GM12892 (cell line): Measurements from ENCODE around the gene SNAI3.
"Not testable (repeated sequence)": the region's sequence is repeated elsewhere in the genome, so short reads cannot be mapped to it uniquely, and the experiment has no call there.

Experiments
- DNase-seq: peaks from one replicate; pipeline ENCODE4 v3.0.0; 2011; ENCODE audit not compliant: insufficient read length
- FAIRE-seq: peaks from 2 replicates; lab custom pipeline; 2011; peaks lifted over from hg19 to GRCh38; lab: Jason Lieb, UNC
- POLR2A ChIP-seq: IDR thresholded peaks from 2 replicates; pipeline ENCODE4 v1.6.1; 2011; ENCODE audit warnings: low read depth, low read length, control low read depth
- POLR2AphosphoS5 ChIP-seq: IDR thresholded peaks from 2 replicates; pipeline ENCODE4 v1.6.1; 2011; ENCODE audit warnings: low read depth, low read length, control low read depth
- TAF1 ChIP-seq: IDR thresholded peaks from 2 replicates; pipeline ENCODE4 v1.6.1; 2011; ENCODE audit warnings: low read depth, mild to moderate bottlenecking, control low read depth, low read length, borderline replicate concordance

The SNAI3 gene

DNA sequence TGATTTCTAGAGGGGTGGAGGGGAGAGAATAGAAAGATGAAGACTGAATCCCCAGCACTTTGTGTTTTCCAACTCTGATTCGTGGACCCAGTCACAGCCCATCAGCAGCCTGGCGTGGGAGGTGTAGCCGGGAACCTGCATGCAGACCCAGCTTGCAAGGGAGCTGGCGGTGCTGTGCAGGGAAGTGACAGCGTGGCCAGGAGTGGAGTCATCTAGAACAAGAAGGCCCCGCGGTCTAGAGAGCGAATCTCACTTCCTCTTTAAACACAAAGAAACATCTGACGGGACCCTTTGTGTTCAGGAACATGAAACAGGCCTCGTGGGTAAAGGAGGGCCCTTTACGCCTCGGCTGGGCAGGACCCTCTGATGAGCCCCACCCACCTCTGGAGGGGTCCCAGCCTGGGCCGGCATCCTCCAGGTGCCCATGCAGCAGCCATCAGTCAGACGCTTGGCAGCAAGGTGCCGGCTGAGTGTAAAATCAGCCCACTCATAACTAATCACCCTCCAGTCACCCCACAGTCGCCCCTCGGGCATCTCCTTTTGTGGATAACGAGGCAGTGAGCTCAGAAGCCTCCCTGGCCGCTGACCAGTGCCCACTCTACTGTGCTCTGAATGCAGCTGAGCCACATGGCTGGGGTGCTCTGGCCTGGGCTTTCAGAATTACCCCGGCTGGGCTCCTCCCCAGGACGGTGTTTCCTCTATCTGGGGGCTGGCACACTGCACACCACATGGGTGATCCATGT lies 4.4 kb downstream of the SNAI3 start:
- TF ChIP-seq POLR2A (peak; percentile 54; the same call in 1 of the 2 replicates), TAF1 (no peak), POLR2AphosphoS5 (peak; percentile 75; the same call in 1 of the 2 replicates)
- peak; percentile 91 for DNase-seq
- peak; percentile 96 for FAIRE-seq

DNA sequence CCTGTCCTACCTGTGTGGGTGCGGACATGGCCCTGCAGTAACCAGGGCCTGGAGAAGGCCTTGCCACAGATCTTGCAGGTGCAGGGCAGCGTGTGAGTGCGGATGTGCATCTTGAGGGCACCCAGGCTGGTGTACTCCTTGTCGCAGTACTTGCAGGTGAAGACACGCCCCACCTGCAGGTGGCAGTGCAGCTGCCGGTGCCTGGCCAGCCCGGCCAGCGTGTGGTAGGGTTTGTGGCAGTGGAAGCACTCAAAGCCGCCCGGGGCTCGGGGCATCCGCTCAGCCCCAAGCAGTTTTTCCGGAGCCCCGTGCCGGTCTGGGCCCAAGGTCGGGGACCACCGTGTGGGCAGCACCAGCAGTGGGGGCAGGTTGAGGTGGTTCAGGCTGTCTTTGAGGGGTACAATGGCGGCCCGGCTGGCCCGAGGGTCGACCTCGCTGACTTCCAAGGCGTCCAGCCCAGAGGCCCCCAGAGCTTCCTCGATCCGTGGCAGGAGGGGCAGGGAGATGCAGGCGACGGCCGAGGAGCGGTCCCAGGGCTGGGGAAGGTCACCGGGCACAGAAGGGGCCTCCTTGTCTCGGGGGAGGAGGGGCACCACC lies 5.1 kb downstream of the SNAI3 start:
- DNase-seq = peak; percentile 74
- TF ChIP-seq POLR2A (peak; percentile 16; the same call in 1 of the 2 replicates), TAF1 (no peak)
- no peak for FAIRE-seq

DNA sequence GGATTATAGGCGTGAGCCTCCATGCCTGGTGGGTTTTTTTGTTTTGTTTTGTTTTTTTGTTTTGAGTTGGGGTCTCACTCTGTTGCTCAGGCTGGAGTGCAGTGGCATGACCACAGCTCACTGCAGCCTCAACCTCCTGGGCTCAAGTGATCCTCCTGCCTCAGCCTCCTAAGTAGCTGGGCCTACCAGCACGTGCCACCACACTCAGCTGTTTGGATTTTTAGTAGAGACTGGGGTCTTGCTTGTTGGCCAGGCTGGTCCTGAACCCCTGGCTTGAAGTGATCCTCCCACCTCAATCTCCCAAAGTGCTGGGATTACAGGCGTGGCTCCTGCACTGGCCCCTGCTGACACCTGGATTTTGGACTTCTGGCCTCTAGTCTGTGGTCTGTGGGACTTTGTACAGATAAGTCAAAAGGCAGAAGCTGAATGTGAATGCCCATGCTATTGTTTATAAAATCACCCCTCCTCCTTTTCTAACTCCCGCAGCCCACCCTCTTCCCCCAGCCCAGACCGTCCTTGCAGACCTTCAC lies 5.7 kb downstream of the SNAI3 start:
- TF ChIP-seq POLR2AphosphoS5 = no peak
- TF ChIP-seq TAF1 = no peak
- TF ChIP-seq POLR2A = no peak
- no peak for DNase-seq
- no peak for FAIRE-seq

DNA sequence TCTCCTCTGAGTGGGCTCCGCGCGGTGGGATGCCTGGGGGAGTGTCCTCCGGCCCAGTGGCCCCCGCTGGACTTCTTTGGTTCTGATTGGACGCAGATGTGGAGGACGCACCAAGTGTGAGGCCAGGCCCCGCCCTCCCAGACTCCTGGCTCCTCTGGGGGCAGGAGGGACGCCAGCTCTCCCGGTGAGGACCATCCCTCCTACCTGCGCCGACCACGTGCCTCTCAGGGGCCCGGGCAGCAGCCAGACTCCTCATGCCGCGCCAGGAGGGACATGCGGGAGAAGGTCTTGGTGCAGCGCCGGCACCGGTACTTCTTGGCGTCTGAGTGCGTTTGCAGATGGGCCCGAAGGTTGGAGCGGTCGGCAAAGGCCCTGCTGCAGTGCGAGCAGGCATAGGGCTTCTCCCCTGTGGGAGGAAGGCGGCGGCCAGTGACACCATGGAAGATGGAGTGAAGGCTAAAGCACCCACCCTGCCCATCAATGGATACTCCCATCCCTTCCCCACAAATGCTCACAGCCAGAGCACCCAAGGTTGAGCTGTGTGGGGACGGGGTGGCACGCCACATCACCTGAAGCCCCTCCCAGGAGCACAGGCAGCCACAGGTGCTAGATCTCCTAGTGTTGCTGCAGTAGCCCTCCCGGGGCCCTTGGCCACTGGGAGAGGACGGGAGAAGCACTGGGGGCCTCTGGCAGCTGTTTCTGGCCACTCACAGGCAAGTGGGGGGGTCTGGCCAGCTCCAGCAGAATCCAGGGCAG lies 7.9 kb downstream of the SNAI3 start:
- DNase-seq = no peak

DNA sequence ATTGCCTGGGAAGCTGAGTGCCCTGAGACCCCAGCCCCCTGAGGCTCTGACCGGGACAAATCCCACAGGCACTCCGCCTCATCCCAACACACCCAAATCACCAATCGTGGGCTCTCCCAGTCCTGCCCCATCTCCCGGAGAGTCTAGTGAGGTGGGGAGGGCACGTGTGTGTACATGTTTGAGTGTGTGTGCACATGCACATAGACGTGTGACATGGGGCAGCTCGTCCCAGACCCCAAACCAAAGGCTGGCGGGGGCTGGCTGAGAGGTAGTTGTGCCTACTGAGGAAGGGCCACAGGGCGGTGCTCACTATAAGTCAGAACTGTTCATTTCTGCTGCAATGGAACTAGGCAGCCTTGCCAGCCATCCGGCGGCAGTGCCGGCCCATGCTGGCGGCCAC lies 8.6 kb downstream of the SNAI3 start:
- FAIRE-seq (no peak), DNase-seq (no peak)
- TF ChIP-seq POLR2A = no peak

More for the DNA sequence above, 7.9 kb downstream of the SNAI3 start:
- TF ChIP-seq POLR2AphosphoS5 (no peak), TAF1 (no peak), POLR2A (no peak)
- no peak for FAIRE-seq

DNA sequence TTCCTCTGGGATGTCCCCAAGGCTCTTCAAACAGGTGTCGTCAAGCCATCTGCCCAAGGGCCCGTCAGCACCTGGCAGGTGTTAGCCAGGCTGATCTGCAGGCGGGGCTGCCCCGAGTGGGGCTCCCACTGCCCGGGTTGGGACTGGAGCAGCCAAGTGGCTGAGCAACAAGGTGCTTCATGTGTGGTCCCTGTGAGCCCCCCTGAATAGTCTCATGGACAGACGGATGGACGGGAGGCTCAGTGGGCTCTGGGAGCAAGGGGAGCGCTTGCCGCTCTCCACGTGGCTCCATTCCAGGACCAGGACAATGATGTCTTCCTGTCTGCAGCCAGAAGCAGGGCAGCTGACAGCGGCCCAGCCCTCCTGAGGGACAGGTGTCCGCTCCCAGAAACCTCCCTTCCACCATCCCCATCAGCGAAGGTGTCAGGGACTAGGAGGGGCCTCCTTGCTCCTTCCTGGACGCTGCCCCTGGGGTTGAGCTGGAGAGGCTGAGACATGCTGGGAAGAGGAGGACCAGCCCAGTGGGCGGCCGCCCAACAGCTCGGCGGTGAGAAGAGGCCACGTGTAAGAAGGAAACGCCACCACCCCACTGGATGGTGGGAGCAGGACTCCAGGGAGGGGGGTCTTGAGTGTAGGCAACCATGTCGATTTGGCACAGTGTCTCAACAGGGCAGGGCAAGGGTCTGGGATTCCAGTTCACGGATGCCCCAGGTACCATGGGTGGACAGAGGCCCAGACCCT lies 9.6 kb downstream of the SNAI3 start:
- TF ChIP-seq TAF1 = no peak
- TF ChIP-seq POLR2A = no peak
- no peak for TF ChIP-seq POLR2AphosphoS5
- no peak for DNase-seq
- no peak for FAIRE-seq

DNA sequence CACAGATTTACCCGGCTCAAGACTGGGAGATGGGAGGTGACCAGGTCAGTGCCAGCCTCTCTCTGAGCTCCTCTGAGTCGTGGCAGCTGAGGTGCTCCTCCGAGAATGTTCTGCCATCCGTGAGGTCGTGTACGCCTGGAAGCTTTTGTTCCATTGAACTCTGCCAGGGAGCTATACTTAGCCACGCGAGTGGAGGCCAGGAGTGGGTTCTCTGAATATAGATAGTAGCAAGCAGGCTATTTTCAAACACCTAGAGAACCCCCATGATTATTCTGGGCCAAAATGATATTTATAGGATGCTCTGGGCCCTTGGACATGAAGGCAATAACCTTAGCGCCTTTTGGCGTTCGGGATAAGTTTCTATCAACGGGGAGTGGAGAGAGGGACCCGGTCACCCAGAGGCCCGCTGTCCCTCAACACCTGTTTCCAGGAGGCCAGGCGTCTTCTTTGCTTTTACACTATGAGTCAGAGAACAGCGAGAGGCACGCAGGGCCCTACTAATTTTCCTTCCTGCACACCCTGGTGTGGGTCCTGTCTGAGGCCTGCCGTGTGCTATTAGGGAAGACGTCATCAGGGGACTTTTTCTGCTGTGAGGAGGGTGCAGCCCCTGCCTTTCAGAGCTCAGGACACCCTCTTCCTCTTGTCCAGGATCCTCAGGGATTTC lies 12.5 kb downstream of the SNAI3 start:
- DNase-seq = no peak
- no peak for FAIRE-seq
- no peak for TF ChIP-seq POLR2AphosphoS5
- no peak for TF ChIP-seq POLR2A
- TF ChIP-seq TAF1 = no peak

DNA sequence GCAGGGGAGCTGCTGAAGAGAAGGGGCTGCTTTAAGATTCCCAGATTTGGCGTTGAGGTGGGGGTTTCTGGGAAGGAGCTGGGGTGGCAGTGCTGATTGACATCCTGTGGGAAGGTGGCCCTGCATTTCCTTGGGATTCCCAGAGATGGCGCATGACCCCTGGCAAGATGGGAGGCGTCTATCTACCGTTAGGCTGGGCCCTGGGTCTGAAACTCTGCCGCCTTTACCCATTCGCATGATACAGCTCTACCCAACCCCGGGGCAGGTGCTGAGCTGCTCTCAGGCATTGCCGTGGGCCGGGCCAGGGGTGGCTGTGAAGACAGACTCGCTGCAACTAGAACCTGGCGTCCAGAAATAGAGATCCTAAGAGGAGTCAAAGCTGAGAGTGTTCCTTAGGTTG lies 13.5 kb downstream of the SNAI3 start:
- FAIRE-seq (no peak), DNase-seq (no peak)
- TF ChIP-seq TAF1 (no peak), POLR2A (no peak), POLR2AphosphoS5 (no peak)

DNA sequence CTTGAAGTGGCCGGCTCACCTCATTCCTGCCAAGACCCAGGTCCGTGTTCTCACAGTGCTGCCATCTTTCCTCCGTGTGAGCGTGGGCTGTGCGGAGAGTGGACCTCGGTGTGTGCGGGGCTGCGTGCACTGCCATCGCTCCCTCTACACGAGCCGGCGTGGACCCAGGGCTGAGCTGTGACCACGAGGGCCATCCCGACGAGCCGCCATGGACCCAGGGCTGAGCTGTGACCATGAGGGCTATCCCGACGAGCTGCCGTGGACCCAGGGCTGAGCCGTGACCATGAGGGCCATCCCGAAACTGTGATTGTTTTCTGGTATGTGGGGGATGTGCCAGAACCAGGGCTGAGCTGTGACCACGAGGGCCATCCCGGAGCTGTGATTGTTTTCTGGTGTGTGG lies 14.5 kb downstream of the SNAI3 start:
- FAIRE-seq (no peak), DNase-seq (no peak)
- TF ChIP-seq POLR2A (no peak), TAF1 (no peak), POLR2AphosphoS5 (no peak)

DNA sequence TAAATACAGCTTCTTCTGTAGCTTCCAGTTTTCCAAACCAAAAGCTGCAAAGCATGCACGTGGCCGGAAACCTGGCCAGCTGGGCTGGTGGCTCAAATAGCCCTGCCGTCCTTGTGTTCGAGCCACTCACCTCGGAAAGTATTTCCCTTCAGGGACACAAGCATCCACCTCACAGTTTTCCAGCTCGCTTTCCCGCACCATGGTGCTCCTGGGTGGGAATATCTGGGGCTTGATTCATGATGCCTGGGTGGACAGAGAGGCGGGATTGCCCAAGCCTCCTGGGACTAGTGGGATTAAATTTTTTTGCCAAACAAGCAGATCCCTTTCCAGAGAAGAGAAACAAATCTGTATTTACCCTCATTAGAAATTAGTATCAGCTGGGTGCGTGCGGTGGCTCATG lies 16.3 kb downstream of the SNAI3 start:
- FAIRE-seq = no peak
- no peak for TF ChIP-seq TAF1
- no peak for TF ChIP-seq POLR2AphosphoS5
- no peak for TF ChIP-seq POLR2A
- DNase-seq = no peak

DNA sequence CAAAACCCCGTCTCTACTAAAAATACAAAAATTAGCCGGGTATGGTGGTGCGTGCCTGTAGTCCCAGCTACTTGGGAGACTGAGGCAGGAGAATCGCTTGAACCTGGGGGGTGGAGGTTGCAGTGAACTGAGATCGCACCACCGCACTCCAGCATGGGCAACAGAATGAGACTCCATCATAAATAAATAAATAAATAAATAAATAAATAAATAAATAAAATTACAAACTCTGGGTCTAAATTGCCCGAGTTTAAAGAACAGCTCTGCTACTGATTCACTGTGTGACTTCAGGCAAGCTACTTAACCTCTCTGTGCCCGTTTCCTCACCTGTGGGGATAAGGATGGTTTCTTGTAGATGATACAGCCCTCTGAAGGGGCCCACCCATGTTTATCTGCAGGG lies 16.8 kb downstream of the SNAI3 start:
- FAIRE-seq, DNase-seq: not testable (repeated sequence)
